ENCODE measurements around the gene HRH2.

- no peak for TF ChIP-seq CTCF (IDR thresholded peaks at IDR 0.05; ENCODE audit: low read depth, low read length)
- no peak for TF ChIP-seq EZH2phosphoT487 (IDR thresholded peaks at IDR 0.05; ENCODE audit: low read depth)
Observed at GRCh38 chr5:175657593-175658271, at the start of gene HRH2.
